Measurements from ENCODE around the gene LINGO4. TPM values are rescaled to one million over a fixed set of nuclear protein-coding genes. Genes with fewer than 3 reads are reported as not detected.
"Not testable (repeated sequence)": the region's sequence is repeated elsewhere in the genome, so short reads cannot be mapped to it uniquely, and the experiment has no call there.

The LINGO4 gene
- total RNA-seq, 2 experiments from 2014 or later: not detected

- H3K36me3 Mint-ChIP-seq (ENCODE audit: low read depth): peaks cover 2% of the 10 kb centered on the region
- intact Hi-C loops (cut with micrococcal nuclease): no loop called here
- H3K4me3 Mint-ChIP-seq: no peak overlapping the region
These were observed 27.9 kb downstream of the LINGO4 start for GRCh38 chr1:151777317-151777716.

GRCh38 chr1:151776665-151777062, 28.6 kb downstream of the LINGO4 start:
- Mint-ChIP-seq H3K4me1 (ENCODE audit: low read depth) (no peaks in the 10 kb centered on the region), H3K4me3 (no peak overlapping the region), H3K27me3 (no peaks in the 10 kb centered on the region), H3K9me3 (no peaks in the 10 kb centered on the region), H3K36me3 (ENCODE audit: low read depth) (peaks cover 2% of the 10 kb centered on the region), H3K27ac (no peak overlapping the region)
- CTCF ChIA-PET: no interaction called here
- POLR2A ChIA-PET: no interaction called here
- DNase-seq (no peak), ATAC-seq (no peak)
- no peak for TF ChIP-seq CTCF (IDR thresholded peaks at IDR 0.05)
- intact Hi-C loops (cut with micrococcal nuclease): no loop called here

More at GRCh38 chr1:151777317-151777716, 27.9 kb downstream of the LINGO4 start:
- ATAC-seq: no peak
- Mint-ChIP-seq H3K27me3 (no peaks in the 10 kb centered on the region), H3K9me3 (no peaks in the 10 kb centered on the region), H3K27ac (no peak overlapping the region), H3K4me1 (ENCODE audit: low read depth) (no peaks in the 10 kb centered on the region)
- ChIA-PET CTCF (no interaction called here), POLR2A (interaction anchor here (0.8 kb wide), 1 partner anchor 13 kb away, joined by 4 read pairs; no protein-coding TSS in a partner anchor)
- TF ChIP-seq CTCF (IDR thresholded peaks at IDR 0.05): no peak
- no peak for DNase-seq

GRCh38 chr1:151775894-151776664, 29.1 kb downstream of the LINGO4 start:
- intact Hi-C loops (cut with micrococcal nuclease): no loop called here
- Mint-ChIP-seq H3K4me3 (no peak overlapping the region), H3K27me3 (no peaks in the 10 kb centered on the region), H3K27ac (no peak overlapping the region), H3K9me3 (no peaks in the 10 kb centered on the region), H3K4me1 (ENCODE audit: low read depth) (no peaks in the 10 kb centered on the region), H3K36me3 (ENCODE audit: low read depth) (peaks cover 2% of the 10 kb centered on the region)
- ATAC-seq (no peak), DNase-seq (no peak)
- ChIA-PET POLR2A (no interaction called here), CTCF (no interaction called here)
- TF ChIP-seq CTCF (IDR thresholded peaks at IDR 0.05): no peak

- H3K4me1 Mint-ChIP-seq (ENCODE audit: low read depth): no peaks in the 10 kb centered on the region
- no peak overlapping the region for H3K4me3 Mint-ChIP-seq
- no peaks in the 10 kb centered on the region for H3K27me3 Mint-ChIP-seq
- H3K27ac Mint-ChIP-seq: no peak overlapping the region
- H3K36me3 Mint-ChIP-seq (ENCODE audit: low read depth): no peaks in the 10 kb centered on the region
- POLR2A ChIA-PET: no interaction called here
- ATAC-seq: no peak
- H3K9me3 Mint-ChIP-seq: no peaks in the 10 kb centered on the region
- intact Hi-C loops (cut with micrococcal nuclease): no loop called here
- CTCF ChIA-PET: interaction anchor here (1.1 to 1.3 kb wide), 3 partner anchors 12 to 56 kb away, joined by 3 to 4 read pairs (median 3); partner anchors contain the start of genes MRPL9 and RORC
- TF ChIP-seq CTCF (IDR thresholded peaks at IDR 0.05): no peak
- no peak for DNase-seq
These were observed 30.8 kb downstream of the LINGO4 start for GRCh38 chr1:151774256-151774922.

GRCh38 chr1:151773702-151774101, 31.5 kb downstream of the LINGO4 start:
- intact Hi-C loops (cut with micrococcal nuclease): no loop called here
- no peaks in the 10 kb centered on the region for H3K4me1 Mint-ChIP-seq (ENCODE audit: low read depth)
- DNase-seq: no peak
- H3K27ac Mint-ChIP-seq: no peak overlapping the region
- H3K4me3 Mint-ChIP-seq: no peak overlapping the region
- TF ChIP-seq CTCF (IDR thresholded peaks at IDR 0.05): no peak
- no peak for ATAC-seq
- POLR2A ChIA-PET: interaction anchor here (0.7 kb wide), 1 partner anchor 154 kb away, joined by 3 read pairs; no protein-coding TSS in a partner anchor
- no peaks in the 10 kb centered on the region for H3K9me3 Mint-ChIP-seq
- H3K27me3 Mint-ChIP-seq: no peaks in the 10 kb centered on the region
- CTCF ChIA-PET: interaction anchor here (1.3 kb wide), 1 partner anchor 57 kb away, joined by 4 read pairs; the partner anchor contains the start of gene RORC
- no peaks in the 10 kb centered on the region for H3K36me3 Mint-ChIP-seq (ENCODE audit: low read depth)

GRCh38 chr1:151769270-151769669, 35.9 kb downstream of the LINGO4 start:
- H3K4me3 Mint-ChIP-seq; CTCF ChIA-PET; DNase-seq; H3K36me3 Mint-ChIP-seq (ENCODE audit: low read depth); POLR2A ChIA-PET; H3K27ac Mint-ChIP-seq; H3K9me3 Mint-ChIP-seq; H3K27me3 Mint-ChIP-seq; intact Hi-C loops (cut with micrococcal nuclease); ATAC-seq; H3K4me1 Mint-ChIP-seq (ENCODE audit: low read depth): not testable (repeated sequence)

GRCh38 chr1:151768351-151769066, 36.7 kb downstream of the LINGO4 start:
- H3K9me3 Mint-ChIP-seq; ATAC-seq; H3K4me3 Mint-ChIP-seq; DNase-seq; CTCF ChIA-PET; H3K27ac Mint-ChIP-seq; intact Hi-C loops (cut with micrococcal nuclease); POLR2A ChIA-PET; H3K27me3 Mint-ChIP-seq; H3K36me3 Mint-ChIP-seq (ENCODE audit: low read depth): not testable (repeated sequence)
- H3K4me1 Mint-ChIP-seq (ENCODE audit: low read depth): peaks cover 12% of the 10 kb centered on the region

Data from activated CD8-positive, alpha-beta T cell treated with anti-CD3 and anti-CD28 coated beads for 36 hours (primary cell).